Stimulated activated CD8-positive, alpha-beta memory T cell treated with anti-CD3 and anti-CD28 coated beads, Interleukin-4, amount 100 ng/mL, for 4 hours (primary cell): ENCODE results near the gene TINAG.

Source experiments
- DNase-seq, 2 donors: peaks; one replicate each; pipeline ENCODE4 v3.0.0-alpha.2; 2020; ENCODE audit warnings: low read depth in 2 of 2, low spot score in 1 of 2

The TINAG gene, protein sequence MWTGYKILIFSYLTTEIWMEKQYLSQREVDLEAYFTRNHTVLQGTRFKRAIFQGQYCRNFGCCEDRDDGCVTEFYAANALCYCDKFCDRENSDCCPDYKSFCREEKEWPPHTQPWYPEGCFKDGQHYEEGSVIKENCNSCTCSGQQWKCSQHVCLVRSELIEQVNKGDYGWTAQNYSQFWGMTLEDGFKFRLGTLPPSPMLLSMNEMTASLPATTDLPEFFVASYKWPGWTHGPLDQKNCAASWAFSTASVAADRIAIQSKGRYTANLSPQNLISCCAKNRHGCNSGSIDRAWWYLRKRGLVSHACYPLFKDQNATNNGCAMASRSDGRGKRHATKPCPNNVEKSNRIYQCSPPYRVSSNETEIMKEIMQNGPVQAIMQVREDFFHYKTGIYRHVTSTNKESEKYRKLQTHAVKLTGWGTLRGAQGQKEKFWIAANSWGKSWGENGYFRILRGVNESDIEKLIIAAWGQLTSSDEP

DNA sequence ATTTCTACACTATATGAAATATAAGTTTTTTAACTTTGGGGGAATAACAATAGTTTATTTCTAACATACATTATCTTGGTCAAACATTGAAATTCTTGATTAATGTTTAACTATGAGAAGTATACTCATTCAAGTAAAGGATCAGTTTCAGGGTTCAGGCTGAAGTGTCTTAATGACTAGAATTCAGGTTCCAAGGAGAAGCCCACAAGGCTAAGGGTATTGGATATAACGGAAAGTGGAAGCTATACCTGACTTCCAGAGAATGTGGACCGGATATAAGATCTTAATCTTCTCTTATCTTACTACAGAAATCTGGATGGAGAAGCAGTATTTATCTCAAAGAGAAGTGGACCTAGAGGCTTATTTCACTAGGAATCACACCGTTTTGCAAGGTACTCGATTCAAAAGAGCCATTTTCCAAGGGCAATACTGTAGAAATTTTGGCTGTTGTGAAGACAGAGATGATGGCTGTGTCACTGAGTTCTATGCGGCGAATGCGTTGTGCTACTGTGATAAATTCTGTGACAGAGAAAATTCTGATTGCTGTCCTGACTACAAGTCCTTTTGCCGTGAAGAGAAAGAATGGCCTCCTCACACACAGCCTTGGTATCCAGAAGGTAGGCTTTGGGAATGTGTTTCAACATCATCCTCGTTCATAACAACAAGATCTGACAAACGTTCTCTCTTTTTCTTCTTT, at the start of gene TINAG:
TINAG (plus strand) TSS at position 153 of the 697 bp plus-strand sequence; CDS start at position 263, 110 bp downstream.
- no peak for DNase-seq

DNA sequence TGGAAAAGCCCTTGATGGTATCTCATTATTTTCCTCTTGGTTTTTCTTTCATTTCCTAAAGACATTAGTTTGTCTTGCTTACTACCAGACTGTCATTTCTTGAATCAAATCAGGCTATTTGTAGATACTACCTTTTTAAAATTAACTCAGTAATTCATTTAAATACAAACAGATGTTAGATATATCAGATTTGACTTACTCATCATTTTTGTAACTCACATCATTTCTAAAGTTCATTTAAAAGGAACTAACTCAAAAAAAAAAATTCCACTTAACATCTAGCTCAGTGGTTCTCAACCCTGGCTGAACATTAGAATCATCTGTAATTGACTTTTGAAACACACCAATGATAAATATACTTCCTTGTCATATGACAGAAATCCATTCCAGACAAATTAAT, 48.2 kb upstream of the TINAG start:
- DNase-seq: no peak

DNA sequence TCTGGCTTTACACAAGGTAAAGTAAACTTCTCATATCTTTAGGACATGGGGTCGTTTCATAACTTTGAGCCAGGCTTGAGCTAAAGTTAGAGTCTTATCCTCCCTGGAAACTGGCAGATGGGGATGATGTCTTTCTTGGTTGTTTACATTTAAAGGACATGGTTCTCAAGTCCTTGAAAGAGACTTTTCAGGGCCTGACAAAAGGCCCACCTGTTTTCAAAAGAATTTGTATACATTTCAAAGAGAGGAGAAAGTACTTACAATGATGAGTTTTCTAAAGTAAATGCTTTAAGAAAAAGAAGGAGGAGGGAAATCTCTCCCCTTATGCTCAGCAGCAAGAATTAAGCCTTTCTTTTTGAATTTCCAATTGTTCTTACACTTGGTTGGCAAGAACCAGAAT, 45.7 kb upstream of the TINAG start:
- no peak for DNase-seq

- DNase-seq: no peak
Observed at GRCh38 chr6:54262971-54263370, 45.3 kb upstream of the TINAG start.

- no peak for DNase-seq
Observed at GRCh38 chr6:54264581-54265272, 43.5 kb upstream of the TINAG start.

DNA sequence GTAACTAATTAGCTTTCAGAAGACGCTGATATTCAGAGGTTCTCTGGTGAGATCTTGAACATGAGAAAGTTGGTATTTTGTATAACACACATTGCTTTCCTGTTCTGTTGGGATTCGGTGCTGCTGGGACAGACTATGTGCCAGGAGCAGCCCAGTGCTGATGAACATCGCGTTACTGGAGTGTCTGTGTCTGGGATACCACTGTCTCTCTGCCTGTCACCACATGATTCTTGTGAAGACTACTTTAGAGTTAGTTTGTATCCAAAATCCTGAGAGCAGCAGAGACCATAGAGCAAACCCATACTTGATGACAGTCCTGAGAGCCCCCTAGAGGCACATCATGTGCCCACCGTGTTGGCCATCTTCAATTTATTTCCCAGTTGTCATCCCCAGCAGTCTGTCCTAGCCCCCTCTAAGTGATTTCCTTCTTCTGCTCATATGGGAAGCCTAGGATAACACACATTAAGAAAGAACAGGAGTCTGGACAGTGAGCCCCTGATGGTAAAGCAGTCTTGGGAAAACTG, 41.8 kb upstream of the TINAG start:
- DNase-seq: no peak

GRCh38 chr6:54267798-54268197, 40.4 kb upstream of the TINAG start:
- no peak for DNase-seq

DNA sequence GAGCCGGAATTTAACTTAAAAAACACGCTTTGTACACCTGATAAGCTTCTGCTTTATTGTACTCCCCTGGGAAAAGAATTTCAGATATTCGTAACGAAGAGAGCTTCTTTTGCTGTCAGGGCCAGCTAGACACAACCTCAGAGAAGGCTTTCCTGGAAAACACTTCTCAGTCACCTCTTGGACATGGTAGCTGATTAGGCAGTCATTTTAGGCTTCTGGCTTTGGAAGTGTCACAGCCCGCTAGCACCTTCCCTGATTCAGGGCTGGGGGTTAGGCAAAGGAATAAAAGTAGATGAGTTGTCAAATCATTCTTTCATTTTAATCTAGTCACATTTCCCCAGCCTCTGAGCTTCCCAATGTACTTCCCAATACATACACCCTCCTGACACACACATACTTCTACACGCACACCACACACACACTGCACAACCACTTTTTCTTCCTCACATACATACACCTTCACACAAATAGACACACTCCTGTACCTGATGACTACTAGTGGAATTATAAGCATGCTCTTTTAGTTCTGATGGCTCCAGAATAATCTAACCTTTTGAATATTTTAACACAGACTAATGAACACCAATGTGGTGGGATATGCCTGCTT, 34.9 kb upstream of the TINAG start:
- no peak for DNase-seq

DNA sequence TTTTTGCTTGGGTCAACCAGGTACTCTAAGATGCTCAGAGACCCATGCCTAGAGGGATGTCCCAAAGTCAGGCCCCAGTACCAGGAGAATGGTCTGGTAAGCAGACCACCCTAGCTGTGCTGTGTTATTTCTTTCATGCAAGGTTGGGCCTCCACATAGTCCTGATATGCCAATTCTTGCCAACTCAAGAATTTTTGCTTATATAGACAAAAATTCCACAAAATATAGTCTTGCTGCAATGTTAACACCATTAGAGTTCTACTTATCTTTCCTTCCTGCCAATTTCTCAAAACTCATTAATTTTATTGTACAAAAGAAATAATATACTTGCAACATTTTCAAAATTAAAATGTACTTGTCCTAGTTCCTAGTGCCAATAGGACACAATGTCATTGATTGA, 33.9 kb upstream of the TINAG start:
- DNase-seq: no peak

- DNase-seq: no peak
Observed at GRCh38 chr6:54282186-54282585, 26.1 kb upstream of the TINAG start.

GRCh38 chr6:54284161-54284860, 23.9 kb upstream of the TINAG start:
- no peak for DNase-seq

- no peak for DNase-seq
Observed at GRCh38 chr6:54285595-54285994, 22.6 kb upstream of the TINAG start.

DNA sequence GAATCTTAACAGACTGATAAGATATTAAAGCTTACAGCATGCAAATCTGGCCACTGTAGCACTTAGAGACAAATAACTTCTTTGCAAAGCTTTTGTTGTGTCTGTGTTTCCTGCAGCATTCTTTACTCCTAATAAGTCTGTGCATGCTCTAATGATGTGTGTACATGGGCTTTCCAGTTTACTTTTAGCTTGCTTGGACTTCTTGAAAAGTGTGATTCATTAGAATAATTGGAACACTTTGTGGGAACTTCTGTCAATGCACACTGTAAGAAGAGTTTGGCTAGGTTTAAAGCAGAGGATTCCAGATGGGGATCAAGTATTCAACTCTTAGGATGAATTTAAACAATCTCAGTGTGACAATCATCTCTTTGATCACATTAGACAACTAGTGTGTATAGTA, 22.1 kb upstream of the TINAG start:
- no peak for DNase-seq

- DNase-seq: no peak
Observed at GRCh38 chr6:54288474-54288873, 19.8 kb upstream of the TINAG start.

DNA sequence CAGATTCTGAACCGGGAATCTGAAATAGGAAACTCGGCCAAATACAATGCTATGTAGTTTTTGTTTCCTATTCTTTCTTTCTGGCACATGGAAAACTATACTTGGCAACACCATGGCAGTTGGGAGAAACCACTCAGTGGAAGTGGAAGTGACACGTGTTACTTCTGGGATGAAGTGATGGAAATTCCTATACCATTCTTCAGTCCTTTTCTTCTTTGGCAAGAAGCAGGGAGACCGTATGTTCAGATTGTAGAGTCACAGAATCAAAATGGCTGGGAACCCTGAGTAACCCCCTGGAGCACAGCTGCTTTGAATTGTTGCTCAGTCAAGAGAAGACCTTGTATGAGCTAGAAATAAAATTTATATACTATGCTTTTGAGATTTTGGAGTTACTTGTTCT, 18.8 kb upstream of the TINAG start:
- no peak for DNase-seq

DNA sequence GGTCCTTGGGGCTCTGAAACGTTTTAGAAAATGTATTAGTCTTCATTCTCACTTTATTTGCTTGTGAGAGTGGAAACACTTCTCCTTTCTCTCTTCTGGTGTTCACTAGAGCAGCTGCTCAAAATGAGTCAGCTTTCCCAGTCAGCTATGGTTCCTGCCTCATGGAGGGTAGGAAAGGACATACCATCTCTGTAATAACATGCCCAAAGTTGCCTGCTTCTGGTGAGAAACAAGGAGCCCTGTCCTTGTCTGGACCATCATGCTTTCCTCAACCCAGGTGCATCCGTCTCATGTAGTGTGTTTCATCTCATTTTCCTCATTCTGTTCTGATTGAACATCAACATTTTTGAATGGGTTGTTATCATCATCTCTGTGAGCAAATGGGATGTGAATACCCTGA, 17.1 kb upstream of the TINAG start:
- no peak for DNase-seq

GRCh38 chr6:54291738-54292137, 16.5 kb upstream of the TINAG start:
- DNase-seq: no peak

GRCh38 chr6:54294965-54295532, 13.2 kb upstream of the TINAG start:
- DNase-seq: no peak

- DNase-seq: no peak
Observed at GRCh38 chr6:54299542-54300269, 8.5 kb upstream of the TINAG start.

GRCh38 chr6:54301770-54302169, 6.5 kb upstream of the TINAG start:
- no peak for DNase-seq
